SK-N-SH treated with all-trans-retinoic acid at 6 μM for 48 hours (cell line): ENCODE measurements around the gene MTF1.

Experiments
- BACH2 ChIP-seq: fragments of 250-450 bp; sonication (Bioruptor Pico); IDR thresholded peaks from 2 replicates; pipeline ENCODE4 v1.9.0; 2021; ENCODE audit warnings: mild to moderate bottlenecking, borderline replicate concordance
- CREB5 ChIP-seq: fragments of 250-450 bp; sonication (Bioruptor Pico); IDR thresholded peaks from 2 replicates; pipeline ENCODE4 v1.5.1; 2020; ENCODE audit warnings: low read depth, mild to moderate bottlenecking, moderate library complexity
- POU6F1 ChIP-seq: fragments of 250-450 bp; sonication (Bioruptor Pico); IDR thresholded peaks from 2 replicates; pipeline ENCODE4 v1.8.0; 2021; ENCODE audit warnings: low read depth, mild to moderate bottlenecking, moderate library complexity, borderline replicate concordance
- PPARA ChIP-seq: fragments of 250-450 bp; sonication (Bioruptor Pico); IDR thresholded peaks from 2 replicates; pipeline ENCODE4 v1.5.0; 2020; ENCODE audit warnings: mild to moderate bottlenecking, borderline replicate concordance
- ZFP30 ChIP-seq: fragments of 450-650 bp; formaldehyde crosslinking; IDR thresholded peaks from 2 replicates; pipeline ENCODE4 v1.5.0; 2022; ENCODE audit warnings: mild to moderate bottlenecking, moderate library complexity
- ZNF8 ChIP-seq: fragments of 450-650 bp; formaldehyde crosslinking; IDR thresholded peaks from 2 replicates; pipeline ENCODE4 v1.5.0; 2020; ENCODE audit warnings: mild to moderate bottlenecking, moderate library complexity
- TF ChIP-seq, protein P1 (sequence below): fragments of 250-450 bp; sonication (Bioruptor Pico); IDR thresholded peaks from 2 replicates; pipeline ENCODE4 v1.8.0; 2020; ENCODE audit warnings: mild to moderate bottlenecking, moderate library complexity, borderline replicate concordance

GRCh38 chr1:37825506-37825905 is 33.9 kb downstream of the MTF1 start:
- TF ChIP-seq CREB5 (CRISPR knock-in tag) = no peak
- TF ChIP-seq ZFP30 (CRISPR knock-in tag) = no peak
- TF ChIP-seq POU6F1 (CRISPR knock-in tag) = no peak
- TF ChIP-seq BACH2 (CRISPR knock-in tag) = no peak
- TF ChIP-seq, protein P1, sequence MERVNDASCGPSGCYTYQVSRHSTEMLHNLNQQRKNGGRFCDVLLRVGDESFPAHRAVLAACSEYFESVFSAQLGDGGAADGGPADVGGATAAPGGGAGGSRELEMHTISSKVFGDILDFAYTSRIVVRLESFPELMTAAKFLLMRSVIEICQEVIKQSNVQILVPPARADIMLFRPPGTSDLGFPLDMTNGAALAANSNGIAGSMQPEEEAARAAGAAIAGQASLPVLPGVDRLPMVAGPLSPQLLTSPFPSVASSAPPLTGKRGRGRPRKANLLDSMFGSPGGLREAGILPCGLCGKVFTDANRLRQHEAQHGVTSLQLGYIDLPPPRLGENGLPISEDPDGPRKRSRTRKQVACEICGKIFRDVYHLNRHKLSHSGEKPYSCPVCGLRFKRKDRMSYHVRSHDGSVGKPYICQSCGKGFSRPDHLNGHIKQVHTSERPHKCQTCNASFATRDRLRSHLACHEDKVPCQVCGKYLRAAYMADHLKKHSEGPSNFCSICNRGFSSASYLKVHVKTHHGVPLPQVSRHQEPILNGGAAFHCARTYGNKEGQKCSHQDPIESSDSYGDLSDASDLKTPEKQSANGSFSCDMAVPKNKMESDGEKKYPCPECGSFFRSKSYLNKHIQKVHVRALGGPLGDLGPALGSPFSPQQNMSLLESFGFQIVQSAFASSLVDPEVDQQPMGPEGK (CRISPR knock-in tag) = no peak
- no peak for TF ChIP-seq ZNF8
- TF ChIP-seq PPARA (CRISPR knock-in tag) = no peak
